Regular cardiac myocyte (primary cell): ENCODE data around the gene ADAM8. TPM values are rescaled to one million over a fixed set of nuclear protein-coding genes. Genes with fewer than 3 reads are reported as not detected.

Source experiments
- total RNA-seq: library from RNA; depleted of rRNA; stranded (reverse); fragments of >200 nt; gene quantifications from 2 replicates; pipeline ENCODE4 v1.2.3, GENCODE V29; 2014

Gene ADAM8
- total RNA-seq = 0.85 and 1.3 TPM in 2 replicates

DNA sequence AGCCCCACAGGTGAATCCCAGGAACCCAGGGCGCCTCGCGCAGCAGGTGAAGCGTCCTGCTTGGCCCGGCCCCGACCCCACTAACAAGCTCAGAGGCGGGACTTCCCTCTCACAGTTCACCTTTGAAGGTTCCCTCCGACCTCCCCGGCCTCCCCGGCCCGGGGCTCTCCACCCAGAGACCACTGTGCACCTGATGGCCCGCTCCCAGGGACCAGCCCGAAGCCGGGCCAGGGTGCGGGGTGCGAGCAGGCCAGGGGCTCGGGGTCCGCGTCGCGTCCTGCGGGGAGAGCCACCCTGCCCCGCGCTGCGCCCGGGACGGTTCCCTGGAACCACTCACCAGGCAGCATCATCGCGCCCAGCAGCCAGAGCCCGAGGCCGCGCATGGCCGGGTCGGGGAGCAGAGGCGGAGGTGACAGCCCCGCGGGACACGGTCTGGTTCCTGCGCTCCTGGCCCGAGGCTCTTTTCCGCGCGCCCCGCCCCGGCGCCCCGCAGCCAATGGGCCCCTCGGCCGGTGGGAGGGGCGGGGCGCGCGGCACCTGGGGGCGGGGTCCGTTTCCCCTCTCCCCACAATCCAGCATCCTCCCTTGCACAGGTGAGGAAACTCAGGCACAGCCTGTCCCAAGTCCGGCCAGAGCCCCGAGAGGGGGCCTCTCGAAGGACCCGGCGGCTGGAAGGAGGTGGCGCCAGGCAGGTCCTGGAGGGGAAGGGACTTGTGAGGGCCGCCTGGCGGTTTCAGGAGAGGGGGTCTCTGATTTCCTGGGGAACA lies at the start of gene ADAM8:
TSS of gene ADAM8 (minus strand) at position 434 of the 767 bp plus-strand sequence. CDS start at position 383, 51 bp downstream.

GRCh38 chr10:133308421-133309099 lies 31.9 kb upstream of the ADAM8 start, which contains the start of the genes TUBGCP2 and ZNF511:
Gene TUBGCP2, minus strand, starts transcription at chr10:133308872. Its CDS starts 5,931 bp downstream, at chr10:133302941.
Gene ZNF511, plus strand, starts transcription at chr10:133308914. Its CDS starts 30 bp downstream, at chr10:133308944.

GRCh38 chr10:133237588-133238465 lies 38.8 kb downstream of the ADAM8 start, which contains the start of gene VENTX:
Gene VENTX, plus strand, starts transcription at chr10:133237855. Its CDS starts 60 bp downstream, at chr10:133237915.

GRCh38 chr10:133230044-133230361 lies 46.7 kb downstream of the ADAM8 start, which contains the start of gene UTF1:
Gene UTF1, plus strand, starts transcription at chr10:133230217. Its CDS starts 72 bp downstream, at chr10:133230289.

Other genes with a start within 250 kb of the ADAM8 start
- gene ADGRA1, start 188.9 kb downstream of the ADAM8 start, total RNA-seq = not detected in 2 replicates
- gene KNDC1, start 116.6 kb downstream of the ADAM8 start, total RNA-seq = 0.19 and 0.85 TPM in 2 replicates
- not detected in 2 replicates for gene UTF1, start 46.7 kb downstream of the ADAM8 start, total RNA-seq
- gene VENTX, start 39.0 kb downstream of the ADAM8 start, total RNA-seq = not detected in 2 replicates
- gene TUBGCP2, start 32.0 kb upstream of the ADAM8 start, total RNA-seq = 39.2 and 83.8 TPM in 2 replicates
- gene ZNF511, start 32.0 kb upstream of the ADAM8 start, total RNA-seq = 13.2 and 38.5 TPM in 2 replicates
- gene CALY, start 60.0 kb upstream of the ADAM8 start, total RNA-seq = not detected in 2 replicates
- gene PRAP1, start 70.5 kb upstream of the ADAM8 start, total RNA-seq = not detected in 2 replicates
- gene FUOM, start 81.2 kb upstream of the ADAM8 start, total RNA-seq = 10.7 and 15.5 TPM in 2 replicates
- gene ECHS1, start 96.5 kb upstream of the ADAM8 start, total RNA-seq = 62.6 and 88.2 TPM in 2 replicates
- gene PAOX, start 102.4 kb upstream of the ADAM8 start, total RNA-seq = 4.8 and 6.2 TPM in 2 replicates
- 20.9 and 34.5 TPM in 2 replicates for gene MTG1, start 117.3 kb upstream of the ADAM8 start, total RNA-seq
- gene SPRN, start 147.8 kb upstream of the ADAM8 start, total RNA-seq = 0.28 and 0.38 TPM in 2 replicates
- 0.77 and 1.1 TPM in 2 replicates for gene SCART1, start 177.1 kb upstream of the ADAM8 start, total RNA-seq